NB4 (cell line): ENCODE measurements around the gene DAZAP1.
"Not testable (repeated sequence)": the region's sequence is repeated elsewhere in the genome, so short reads cannot be mapped to it uniquely, and the experiment has no call there.

Experiments used
- DNase-seq: peaks from one replicate; pipeline ENCODE4 v3.0.0; 2010; ENCODE audit warnings: low read depth
- H3K4me3 ChIP-seq: one replicate; pipeline ENCODE4 v1.5.1; 2011; ENCODE audit warnings: mild to moderate bottlenecking, low read depth, low read length, moderate library complexity
- MYC ChIP-seq: IDR thresholded peaks from 2 replicates; pipeline ENCODE4 v1.6.1; 2011; ENCODE audit warnings: low read depth, low read length
- POLR2A ChIP-seq: IDR thresholded peaks from 2 replicates; pipeline ENCODE4 v1.6.1; 2011; ENCODE audit warnings: mild to moderate bottlenecking; ENCODE audit not compliant: insufficient read length; ENCODE audit errors: extremely low read depth
- TF ChIP-seq, protein P1 (sequence below): IDR thresholded peaks from 2 replicates; pipeline ENCODE4 v1.6.1; 2011; ENCODE audit warnings: low read depth, low read length
- TF ChIP-seq, protein P2 (sequence below): IDR thresholded peaks from one replicate; pipeline ENCODE4 v1.5.1; 2012; ENCODE audit warnings: low read depth, low read length

The DAZAP1 gene

DNA sequence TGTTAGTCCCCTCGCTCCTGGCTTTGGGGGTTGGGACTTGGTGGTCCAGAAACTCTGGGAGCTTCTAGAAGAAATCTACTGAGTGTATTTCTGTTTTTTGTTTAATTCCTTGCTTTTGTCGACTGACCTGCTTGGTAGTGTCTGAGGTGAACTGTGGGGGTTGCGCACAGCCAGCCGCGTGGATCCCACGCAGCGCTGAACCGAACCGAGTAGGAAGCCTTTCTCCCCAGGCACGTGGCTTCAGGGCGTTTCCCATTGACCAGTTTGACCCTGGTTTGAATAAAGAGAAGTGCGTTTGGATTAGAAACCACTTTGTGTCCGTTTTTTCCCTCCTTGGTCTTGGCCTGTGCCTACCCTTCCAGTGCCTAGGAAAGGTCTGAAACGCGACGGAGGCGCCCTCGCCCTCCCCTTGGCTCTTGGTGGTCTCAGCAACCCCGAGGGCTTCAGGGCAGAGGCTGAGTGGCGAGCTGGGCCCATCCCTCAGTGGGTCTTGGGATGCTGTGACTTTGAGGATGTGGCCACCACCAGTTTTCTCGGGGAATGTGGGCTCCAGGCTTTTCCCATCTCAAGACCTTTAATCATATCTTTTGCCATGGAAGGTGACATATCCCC is 28.1 kb downstream of the DAZAP1 start:
- TF ChIP-seq MYC = no peak
- TF ChIP-seq, protein P1, sequence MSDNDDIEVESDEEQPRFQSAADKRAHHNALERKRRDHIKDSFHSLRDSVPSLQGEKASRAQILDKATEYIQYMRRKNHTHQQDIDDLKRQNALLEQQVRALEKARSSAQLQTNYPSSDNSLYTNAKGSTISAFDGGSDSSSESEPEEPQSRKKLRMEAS = no peak
- TF ChIP-seq, protein P2, sequence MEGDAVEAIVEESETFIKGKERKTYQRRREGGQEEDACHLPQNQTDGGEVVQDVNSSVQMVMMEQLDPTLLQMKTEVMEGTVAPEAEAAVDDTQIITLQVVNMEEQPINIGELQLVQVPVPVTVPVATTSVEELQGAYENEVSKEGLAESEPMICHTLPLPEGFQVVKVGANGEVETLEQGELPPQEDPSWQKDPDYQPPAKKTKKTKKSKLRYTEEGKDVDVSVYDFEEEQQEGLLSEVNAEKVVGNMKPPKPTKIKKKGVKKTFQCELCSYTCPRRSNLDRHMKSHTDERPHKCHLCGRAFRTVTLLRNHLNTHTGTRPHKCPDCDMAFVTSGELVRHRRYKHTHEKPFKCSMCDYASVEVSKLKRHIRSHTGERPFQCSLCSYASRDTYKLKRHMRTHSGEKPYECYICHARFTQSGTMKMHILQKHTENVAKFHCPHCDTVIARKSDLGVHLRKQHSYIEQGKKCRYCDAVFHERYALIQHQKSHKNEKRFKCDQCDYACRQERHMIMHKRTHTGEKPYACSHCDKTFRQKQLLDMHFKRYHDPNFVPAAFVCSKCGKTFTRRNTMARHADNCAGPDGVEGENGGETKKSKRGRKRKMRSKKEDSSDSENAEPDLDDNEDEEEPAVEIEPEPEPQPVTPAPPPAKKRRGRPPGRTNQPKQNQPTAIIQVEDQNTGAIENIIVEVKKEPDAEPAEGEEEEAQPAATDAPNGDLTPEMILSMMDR = no peak
- no peak for TF ChIP-seq POLR2A
- no peak for DNase-seq
- H3K4me3 ChIP-seq = no peak overlapping the region

DNA sequence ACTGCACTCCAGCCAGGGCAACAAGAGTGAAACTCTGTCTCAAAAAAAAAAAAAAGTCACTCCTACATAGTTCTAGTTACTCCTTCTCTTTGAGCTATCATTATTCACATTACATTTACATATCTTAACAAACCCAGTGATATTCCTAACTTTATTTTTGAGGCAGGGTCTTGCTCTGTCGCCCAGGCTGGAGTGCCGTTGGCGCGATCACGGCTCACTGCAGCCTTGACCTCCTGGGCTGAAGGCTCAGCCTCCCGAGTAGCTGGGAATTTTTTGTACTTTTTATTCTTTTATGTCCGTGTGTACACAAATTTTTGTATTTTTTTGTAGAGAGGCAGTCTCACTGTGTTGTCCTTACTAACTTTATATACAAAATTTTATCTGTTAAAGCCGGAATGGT is 30.2 kb downstream of the DAZAP1 start:
- H3K4me3 ChIP-seq = no peak overlapping the region
- no peak for DNase-seq
- TF ChIP-seq MYC = no peak
- TF ChIP-seq, protein P1 = no peak
- TF ChIP-seq POLR2A = no peak
- TF ChIP-seq, protein P2 = no peak

DNA sequence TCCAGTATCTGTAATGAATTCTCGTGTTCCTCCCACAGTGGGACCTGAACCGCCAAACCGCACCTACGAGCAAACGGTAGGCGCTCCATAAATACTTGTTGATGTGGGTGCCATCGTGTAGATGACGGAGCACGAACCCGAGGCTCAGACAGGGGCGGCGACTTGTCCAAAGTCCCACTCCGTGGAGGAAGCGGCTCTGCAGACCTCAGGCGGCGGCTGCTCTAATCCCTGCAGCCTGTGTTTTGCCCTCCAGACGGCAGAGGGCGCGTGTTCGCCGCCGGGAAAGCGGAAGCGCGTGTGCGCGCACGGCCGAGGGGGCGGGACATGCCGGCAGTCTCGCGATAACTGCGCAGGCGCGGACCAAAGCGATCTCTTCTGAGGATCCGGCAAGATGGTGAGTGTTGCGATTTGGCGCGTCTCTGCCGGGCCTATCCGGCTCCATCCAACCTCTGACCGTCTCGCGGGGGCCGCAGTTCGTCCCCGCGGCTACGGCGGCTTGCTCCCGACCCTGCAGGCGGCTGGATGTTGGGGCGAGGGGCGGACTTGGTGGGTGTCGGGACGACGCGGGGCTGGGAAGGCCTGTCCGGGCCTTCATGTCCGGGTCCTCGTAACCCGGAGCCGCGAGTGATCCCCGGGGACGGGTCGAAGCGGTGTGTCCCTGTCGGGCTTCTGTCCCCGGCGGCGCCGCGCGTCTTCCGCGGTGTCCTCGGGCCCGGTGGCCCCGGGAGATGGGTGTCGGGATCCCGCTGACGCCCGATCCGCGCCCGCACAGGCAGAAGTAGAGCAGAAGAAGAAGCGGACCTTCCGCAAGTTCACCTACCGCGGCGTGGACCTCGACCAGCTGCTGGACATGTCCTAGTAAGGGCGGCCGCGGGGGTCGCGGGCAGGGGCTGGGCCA is 30.9 kb downstream of the DAZAP1 start, which contains the start of gene RPS15:
TSS of gene RPS15 (plus strand) at position 362 of the 898 bp plus-strand sequence. CDS start at position 392, 30 bp downstream.
- H3K4me3 ChIP-seq = peak within 1 kb of the TSS; percentile 83
- peak; percentile 90 for DNase-seq
- TF ChIP-seq, protein P1 = peak; percentile 86
- TF ChIP-seq MYC = peak; percentile 76
- peak; percentile 95 for TF ChIP-seq POLR2A
- TF ChIP-seq, protein P2 = peak; percentile 61

DNA sequence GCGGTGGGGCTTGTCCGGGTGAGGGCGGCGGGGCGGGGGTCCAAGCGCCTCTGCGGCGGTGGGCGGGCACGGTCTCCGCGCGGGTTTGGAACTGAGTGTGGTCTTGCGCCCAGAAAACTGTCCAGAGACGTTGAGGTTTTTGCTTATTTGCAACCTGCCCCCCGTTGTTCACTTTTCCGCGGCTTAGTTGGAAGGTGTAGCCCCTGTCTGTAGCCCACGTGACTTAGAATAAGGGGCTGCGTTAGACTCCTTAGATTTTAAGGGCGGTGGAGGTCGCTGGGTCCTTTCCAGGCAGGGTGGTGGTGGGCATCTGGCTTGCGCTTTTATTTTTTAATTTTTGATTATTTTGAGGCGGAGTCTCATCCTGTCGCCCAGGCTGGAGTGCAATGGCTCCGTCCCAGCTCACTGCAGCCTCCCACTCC is 31.6 kb downstream of the DAZAP1 start:
- H3K4me3 ChIP-seq = peak overlapping the region; percentile 83
- TF ChIP-seq, protein P2 = no peak
- TF ChIP-seq, protein P1 = no peak
- DNase-seq = no peak

DNA sequence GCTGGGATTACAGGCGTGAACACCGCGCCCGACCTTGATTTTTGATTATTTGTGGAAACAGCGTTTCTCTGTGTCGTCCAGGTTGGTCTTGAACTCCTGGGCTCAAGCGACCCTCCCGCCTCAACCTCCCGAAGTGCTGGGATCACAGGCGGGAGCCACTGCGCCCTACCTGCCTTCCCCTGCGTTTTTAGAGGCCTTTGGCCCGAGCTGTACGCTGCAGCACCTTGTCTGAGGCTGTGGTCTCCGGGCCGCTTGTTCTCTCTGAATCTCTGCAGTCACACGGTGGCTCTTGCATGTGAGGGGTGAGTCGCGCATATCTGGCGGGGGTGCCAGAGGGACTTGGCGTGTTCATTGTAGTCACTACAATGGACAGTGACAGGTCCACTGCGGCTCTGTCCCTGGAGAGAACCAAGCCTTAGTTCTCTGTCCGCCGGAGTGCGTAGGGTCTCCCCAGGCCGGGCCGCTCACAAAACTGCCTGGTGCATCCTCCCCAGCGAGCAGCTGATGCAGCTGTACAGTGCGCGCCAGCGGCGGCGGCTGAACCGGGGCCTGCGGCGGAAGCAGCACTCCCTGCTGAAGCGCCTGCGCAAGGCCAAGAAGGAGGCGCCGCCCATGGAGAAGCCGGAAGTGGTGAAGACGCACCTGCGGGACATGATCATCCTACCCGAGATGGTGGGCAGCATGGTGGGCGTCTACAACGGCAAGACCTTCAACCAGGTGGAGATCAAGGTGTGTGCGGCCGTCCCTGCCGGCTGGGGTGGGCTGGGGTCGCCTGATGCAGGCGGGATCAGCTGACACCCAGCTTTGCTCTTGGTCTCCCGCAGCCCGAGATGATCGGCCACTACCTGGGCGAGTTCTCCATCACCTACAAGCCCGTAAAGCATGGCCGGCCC is 32.4 kb downstream of the DAZAP1 start:
- peak overlapping the region; percentile 83 for H3K4me3 ChIP-seq
- not testable (repeated sequence) for DNase-seq

DNA sequence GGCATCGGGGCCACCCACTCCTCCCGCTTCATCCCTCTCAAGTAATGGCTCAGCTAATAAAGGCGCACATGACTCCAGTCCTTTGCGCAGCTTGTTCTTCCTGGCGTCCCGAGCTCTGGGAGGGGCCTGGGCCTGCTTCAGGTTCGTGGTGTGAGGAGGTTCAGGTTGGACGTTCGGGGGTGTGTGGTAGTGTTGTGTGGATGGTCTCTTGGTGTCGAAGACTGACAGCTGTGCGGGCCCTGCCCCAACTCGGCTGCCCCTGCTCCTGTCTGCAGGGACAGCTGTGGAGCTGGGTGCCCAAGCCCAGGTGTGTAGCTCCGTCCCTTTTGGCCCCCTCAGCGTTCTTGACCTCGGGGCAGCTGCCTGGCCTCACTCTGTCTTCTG is 33.0 kb downstream of the DAZAP1 start:
- H3K4me3 ChIP-seq = no peak overlapping the region

More for the DNA sequence above, 33.0 kb downstream of the DAZAP1 start:
- TF ChIP-seq MYC (no peak), POLR2A (no peak)
- TF ChIP-seq, protein P2 = no peak
- TF ChIP-seq, protein P1 = no peak
- no peak for DNase-seq
